ENCODE measurements around the gene MATN4.

GRCh38 chr20:45269754-45270270, 38.3 kb downstream of the MATN4 start:
- TF ChIP-seq CTCF (IDR thresholded peaks at IDR 0.05) (no peak), ELF4 (CRISPR knock-in tag; IDR thresholded peaks at IDR 0.05; ENCODE audit: low read depth) (no peak), TEAD4 (CRISPR knock-in tag; IDR thresholded peaks at IDR 0.05) (no peak), NR1H2 (CRISPR knock-in tag; IDR thresholded peaks at IDR 0.05) (no peak), MAX (CRISPR knock-in tag; IDR thresholded peaks at IDR 0.05) (no peak), ZNF121 (CRISPR knock-in tag; IDR thresholded peaks at IDR 0.05) (no peak), TEAD1 (CRISPR knock-in tag; IDR thresholded peaks at IDR 0.05) (no peak), USF2 (CRISPR knock-in tag; IDR thresholded peaks at IDR 0.05) (no peak), ATF6 (CRISPR knock-in tag; IDR thresholded peaks at IDR 0.05) (no peak), IRF1 (CRISPR knock-in tag; IDR thresholded peaks at IDR 0.05) (no peak), ESRRA (CRISPR knock-in tag; IDR thresholded peaks at IDR 0.05; ENCODE audit: borderline replicate concordance) (no peak), MLX (CRISPR knock-in tag; IDR thresholded peaks at IDR 0.05) (no peak), E2F1 (CRISPR knock-in tag; IDR thresholded peaks at IDR 0.05) (no peak), SP1 (CRISPR knock-in tag; conservative IDR thresholded peaks at IDR 0.05) (no peak)

Data from WTC11 (cell line).